ENCODE data around the gene CREB3L4. TPM values are rescaled to one million over a fixed set of nuclear protein-coding genes. Genes with fewer than 3 reads are reported as not detected.
"Not testable (repeated sequence)": the region's sequence is repeated elsewhere in the genome, so short reads cannot be mapped to it uniquely, and the experiment has no call there.

Gene CREB3L4
- total RNA-seq, 4 donors from 2014 or later = 6.1 to 19.1 (median 8.5) TPM

GRCh38 chr1:153987621-153988020 is 19.9 kb downstream of the CREB3L4 start:
- no peak for TF ChIP-seq CTCF (IDR thresholded peaks at IDR 0.05)
- DNase-seq (ENCODE audit: low spot score) (no peak), ATAC-seq (ENCODE audit: low FRiP score) (no peak)

GRCh38 chr1:153990468-153991150 is 22.9 kb downstream of the CREB3L4 start, which contains the start of gene RPS27:
Gene RPS27 (plus strand): TSS chr1:153990762. CDS start chr1:153990797, 35 bp downstream.
- ATAC-seq (ENCODE audit: low FRiP score) = peak; percentile 60
- peak; percentile 56 for DNase-seq (ENCODE audit: low spot score)
- no peak for TF ChIP-seq CTCF (IDR thresholded peaks at IDR 0.05)

GRCh38 chr1:153991151-153991630 is 23.5 kb downstream of the CREB3L4 start:
- ATAC-seq (ENCODE audit: low FRiP score) = no peak
- no peak for TF ChIP-seq CTCF (IDR thresholded peaks at IDR 0.05)
- no peak for DNase-seq (ENCODE audit: low spot score)

- no peak for TF ChIP-seq CTCF (IDR thresholded peaks at IDR 0.05)
- ATAC-seq (ENCODE audit: low FRiP score) = no peak
These were observed 24.1 kb downstream of the CREB3L4 start for GRCh38 chr1:153991806-153992205.

GRCh38 chr1:153995202-153995601 is 27.5 kb downstream of the CREB3L4 start:
- TF ChIP-seq CTCF (IDR thresholded peaks at IDR 0.05) = no peak
- no peak for ATAC-seq (ENCODE audit: low FRiP score)

More at GRCh38 chr1:153991806-153992205, 24.1 kb downstream of the CREB3L4 start:
- DNase-seq (ENCODE audit: low spot score) = no peak

GRCh38 chr1:153995640-153996039 is 27.9 kb downstream of the CREB3L4 start:
- no peak for TF ChIP-seq CTCF (IDR thresholded peaks at IDR 0.05)
- DNase-seq (ENCODE audit: low spot score) (no peak), ATAC-seq (ENCODE audit: low FRiP score) (no peak)

More at GRCh38 chr1:153995202-153995601, 27.5 kb downstream of the CREB3L4 start:
- no peak for DNase-seq (ENCODE audit: low spot score)

- DNase-seq (ENCODE audit: low spot score) = not testable (repeated sequence)
These were observed 29.2 kb downstream of the CREB3L4 start for GRCh38 chr1:153996882-153997281.

More at GRCh38 chr1:153996882-153997281, 29.2 kb downstream of the CREB3L4 start:
- not testable (repeated sequence) for ATAC-seq (ENCODE audit: low FRiP score)
